ENCODE measurements around the gene SEC62. TPM values are rescaled to one million over a fixed set of nuclear protein-coding genes. Genes with fewer than 3 reads are reported as not detected.

SEC62 gene
- total and polyA plus RNA-seq, 12 donors, result 34.1 to 165 (median 77.7) TPM

GRCh38 chr3:169970847-169971246 is 4.2 kb downstream of the SEC62 start:
- Histone ChIP-seq H3K36me3 (peaks cover 0 to 48% (median 2%) of the 10 kb centered on the region in 9 donors), H3K27ac (no peak overlapping the region), H3K4me3 (no peak overlapping the region), H3K27me3 (no peaks in the 10 kb centered on the region), H3K4me1 (peaks cover 0 to 69% (median 53%) of the 10 kb centered on the region in 9 donors), H3K9me3 (no peaks in the 10 kb centered on the region)
- intact Hi-C loops (cut with DNase I), result loop anchor here in 1 of 10 donors (10.0 kb wide), 1 partner anchor 186 kb away; no protein-coding TSS in a partner anchor
- no peak for DNase-seq
- ATAC-seq, result no peak
- 22 to 26% methylated on average over 1 of the region's 1 CpG for WGBS, 2 donors
- TF ChIP-seq CTCF (IDR thresholded peaks at IDR 0.05), result no peak

- Histone ChIP-seq H3K4me3 (no peak overlapping the region), H3K36me3 (peaks cover 0 to 55% (median 6%) of the 10 kb centered on the region in 9 donors), H3K27ac (no peak overlapping the region), H3K4me1 (peaks cover 0 to 66% (median 50%) of the 10 kb centered on the region in 9 donors), H3K9me3 (no peaks in the 10 kb centered on the region), H3K27me3 (no peaks in the 10 kb centered on the region)
- ATAC-seq, result no peak
- DNase-seq, result no peak
- no peak for TF ChIP-seq CTCF (IDR thresholded peaks at IDR 0.05)
- intact Hi-C loops (cut with DNase I), result loop anchor here in 1 of 10 donors (10.0 kb wide), 1 partner anchor 187 kb away; no protein-coding TSS in a partner anchor
- WGBS, 2 donors, result 62 to 84% methylated on average over 2 of the region's 2 CpGs
Measured at GRCh38 chr3:169971522-169971921, 4.9 kb downstream of the SEC62 start.

GRCh38 chr3:169980055-169980454 is 13.4 kb downstream of the SEC62 start:
- no peaks in the 10 kb centered on the region for H3K27me3 ChIP-seq
- DNase-seq, result no peak
- H3K27ac ChIP-seq, result peak overlapping the region in 1 of 10 donors; percentile 52
- H3K4me3 ChIP-seq, result no peak overlapping the region
- peaks cover 0 to 100% (median 67%) of the 10 kb centered on the region in 9 donors for H3K36me3 ChIP-seq
- H3K9me3 ChIP-seq, result no peaks in the 10 kb centered on the region
- TF ChIP-seq CTCF (IDR thresholded peaks at IDR 0.05), result no peak
- ATAC-seq, result no peak
- intact Hi-C loops (cut with DNase I), result loop anchor here in 2 of 10 donors (10.0 kb wide), 2 partner anchors 125 to 205 kb away; partner anchors contain the start of gene MYNN (in 1 of the 2)
- 78 to 80% methylated on average over 2 of the region's 2 CpGs for WGBS, 2 donors
- H3K4me1 ChIP-seq, result peaks cover 0 to 9% (median 0%) of the 10 kb centered on the region in 9 donors

- DNase-seq, result no peak
- H3K9me3 ChIP-seq, result no peaks in the 10 kb centered on the region
- no peaks in the 10 kb centered on the region for H3K27me3 ChIP-seq
- H3K4me3 ChIP-seq, result no peak overlapping the region
- peaks cover 0 to 100% (median 85%) of the 10 kb centered on the region in 9 donors for H3K36me3 ChIP-seq
- ATAC-seq, result no peak
- 63 to 82% methylated on average over 3 of the region's 3 CpGs for WGBS, 2 donors
- no peak for TF ChIP-seq CTCF (IDR thresholded peaks at IDR 0.05)
- intact Hi-C loops (cut with DNase I), result loop anchor here in 2 of 10 donors (10.0 kb wide), 2 partner anchors 121 to 209 kb away; partner anchors contain the start of gene MYNN (in 1 of the 2)
- H3K27ac ChIP-seq, result no peak overlapping the region
- peaks cover 0 to 9% (median 0%) of the 10 kb centered on the region in 9 donors for H3K4me1 ChIP-seq
Measured at GRCh38 chr3:169984292-169984691, 17.7 kb downstream of the SEC62 start.
